HG03159 (cell line): ENCODE results near the gene IL17RB.

ENCODE experiments used
- ATAC-seq: cut with Tn5 transposase; IDR thresholded peaks from one replicate; pipeline ENCODE4 v1.9.1; 2021; ENCODE audit warnings: mild to moderate bottlenecking, moderate library complexity; ENCODE audit not compliant: unreplicated experiment

The IL17RB gene

GRCh38 chr3:53811143-53811927, 35.0 kb upstream of the IL17RB start:
- no peak for ATAC-seq

GRCh38 chr3:53812434-53812833, 33.9 kb upstream of the IL17RB start:
- ATAC-seq, result no peak

- ATAC-seq, result no peak
Observed at GRCh38 chr3:53813229-53813628, 33.1 kb upstream of the IL17RB start.

DNA sequence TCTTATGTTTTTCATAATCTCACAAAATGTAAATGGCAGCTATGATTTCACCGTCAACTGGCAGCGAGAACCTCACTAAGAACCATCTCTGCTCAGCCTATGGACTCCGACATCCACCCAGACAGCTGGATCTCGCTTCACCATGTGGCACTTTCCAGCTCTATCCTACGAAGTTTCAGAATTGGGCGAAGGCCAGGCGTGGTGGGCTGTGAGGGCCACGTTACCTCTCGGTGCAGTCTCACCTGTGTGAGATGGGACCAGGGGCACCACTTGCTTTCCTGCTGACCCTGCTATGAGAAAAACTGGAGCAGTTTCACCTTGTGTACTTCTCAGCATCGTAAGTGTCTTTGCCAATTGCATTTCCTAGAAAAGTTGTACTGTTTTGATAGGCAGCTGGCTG, 32.5 kb upstream of the IL17RB start:
- no peak for ATAC-seq

DNA sequence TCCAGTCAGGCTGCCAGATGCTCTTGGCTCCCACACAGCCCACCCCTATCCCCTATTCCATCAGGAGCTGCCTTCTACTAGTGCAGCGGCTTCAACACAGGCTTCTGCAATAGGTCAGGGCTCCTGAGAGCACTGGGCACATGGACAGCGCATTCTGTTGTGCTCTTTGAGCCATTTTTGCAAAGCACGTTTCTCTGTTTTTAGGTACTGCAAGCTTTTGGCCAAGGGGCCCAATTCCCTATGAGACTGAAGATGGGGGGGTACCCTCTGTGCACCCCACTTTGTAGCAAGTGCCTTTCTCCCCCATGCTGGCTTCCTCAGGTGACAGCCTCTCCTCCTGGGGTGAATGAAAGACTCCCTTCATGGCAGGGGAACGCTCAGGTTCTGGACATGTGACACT, 31.3 kb upstream of the IL17RB start:
- no peak for ATAC-seq

GRCh38 chr3:53815651-53816050, 30.7 kb upstream of the IL17RB start:
- ATAC-seq, result no peak

DNA sequence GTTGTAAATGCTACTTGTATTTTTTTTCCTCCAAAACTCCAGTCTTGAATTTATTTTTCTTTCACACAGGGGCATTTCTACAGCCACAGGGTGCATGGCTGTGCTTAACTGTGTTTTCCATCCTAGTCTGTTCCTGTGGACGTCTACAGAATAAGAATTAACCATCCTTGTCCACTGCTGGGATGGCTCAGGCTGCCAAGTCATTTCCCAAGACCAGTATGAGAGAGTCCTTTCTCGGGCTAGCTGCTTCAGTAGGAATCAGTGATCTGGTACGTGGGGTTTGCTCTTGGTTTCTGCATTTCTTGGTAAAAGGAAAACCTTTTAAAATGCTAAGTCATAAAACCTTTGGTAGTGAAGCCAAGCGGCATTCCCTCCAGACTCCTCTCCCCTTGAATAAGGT, 29.9 kb upstream of the IL17RB start:
- ATAC-seq, result no peak

DNA sequence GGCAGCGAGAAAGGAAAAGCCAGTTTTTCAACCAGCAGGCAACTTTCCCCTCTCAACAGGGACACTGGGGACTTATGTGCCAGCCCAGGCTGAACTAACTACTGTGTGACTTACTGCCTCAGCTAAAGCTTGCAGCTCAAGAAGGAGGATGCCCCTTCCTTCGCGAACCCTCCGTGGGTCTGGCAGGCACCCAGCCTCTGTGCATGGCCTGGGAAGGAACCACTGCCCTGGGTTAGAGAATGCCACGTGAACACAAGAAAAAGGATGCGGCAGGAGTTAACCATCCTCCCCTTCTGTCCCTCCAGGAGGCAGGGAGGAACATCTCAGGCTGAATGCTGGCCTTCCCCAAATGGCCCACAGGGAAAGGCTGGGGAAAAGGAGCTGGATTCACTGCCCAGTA, 29.2 kb upstream of the IL17RB start:
- ATAC-seq, result no peak

GRCh38 chr3:53817809-53818208, 28.6 kb upstream of the IL17RB start:
- no peak for ATAC-seq

GRCh38 chr3:53818221-53819162, 27.9 kb upstream of the IL17RB start:
- ATAC-seq, result no peak

DNA sequence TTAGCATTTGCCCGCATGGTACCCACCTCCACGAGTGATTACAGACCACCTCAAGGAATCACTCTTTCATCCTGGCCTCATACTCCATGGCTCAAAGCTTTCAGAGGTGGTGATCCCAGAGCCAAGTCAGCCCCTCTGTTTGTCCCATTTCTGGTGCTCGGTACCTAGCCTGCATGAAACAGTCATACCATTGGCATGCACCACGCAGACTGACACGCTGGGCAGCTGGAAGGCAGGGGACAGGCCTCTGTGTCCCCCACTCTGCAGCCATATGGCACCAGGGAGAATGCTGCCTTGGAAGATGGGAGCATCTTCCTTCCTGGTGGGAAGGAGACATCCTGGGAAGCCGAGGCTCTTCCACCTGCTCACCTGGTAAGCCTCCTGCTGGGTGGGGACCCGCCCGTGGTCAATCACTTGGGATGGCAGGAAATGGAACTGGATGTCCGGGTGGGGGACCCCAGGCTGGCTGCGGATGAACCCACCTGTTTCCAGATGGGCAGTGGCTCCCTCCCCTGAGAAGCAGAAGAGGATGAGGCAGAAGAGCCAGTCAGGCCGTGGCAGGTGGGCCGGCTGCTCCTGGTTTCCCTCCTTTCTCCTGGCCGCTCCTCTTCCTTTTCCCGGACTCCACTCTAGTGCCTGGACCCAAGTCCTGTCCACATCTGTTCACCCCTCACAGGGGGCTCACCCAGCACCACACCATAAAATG, 27.1 kb upstream of the IL17RB start:
- ATAC-seq, result no peak

GRCh38 chr3:53820084-53820483, 26.3 kb upstream of the IL17RB start:
- ATAC-seq, result no peak

DNA sequence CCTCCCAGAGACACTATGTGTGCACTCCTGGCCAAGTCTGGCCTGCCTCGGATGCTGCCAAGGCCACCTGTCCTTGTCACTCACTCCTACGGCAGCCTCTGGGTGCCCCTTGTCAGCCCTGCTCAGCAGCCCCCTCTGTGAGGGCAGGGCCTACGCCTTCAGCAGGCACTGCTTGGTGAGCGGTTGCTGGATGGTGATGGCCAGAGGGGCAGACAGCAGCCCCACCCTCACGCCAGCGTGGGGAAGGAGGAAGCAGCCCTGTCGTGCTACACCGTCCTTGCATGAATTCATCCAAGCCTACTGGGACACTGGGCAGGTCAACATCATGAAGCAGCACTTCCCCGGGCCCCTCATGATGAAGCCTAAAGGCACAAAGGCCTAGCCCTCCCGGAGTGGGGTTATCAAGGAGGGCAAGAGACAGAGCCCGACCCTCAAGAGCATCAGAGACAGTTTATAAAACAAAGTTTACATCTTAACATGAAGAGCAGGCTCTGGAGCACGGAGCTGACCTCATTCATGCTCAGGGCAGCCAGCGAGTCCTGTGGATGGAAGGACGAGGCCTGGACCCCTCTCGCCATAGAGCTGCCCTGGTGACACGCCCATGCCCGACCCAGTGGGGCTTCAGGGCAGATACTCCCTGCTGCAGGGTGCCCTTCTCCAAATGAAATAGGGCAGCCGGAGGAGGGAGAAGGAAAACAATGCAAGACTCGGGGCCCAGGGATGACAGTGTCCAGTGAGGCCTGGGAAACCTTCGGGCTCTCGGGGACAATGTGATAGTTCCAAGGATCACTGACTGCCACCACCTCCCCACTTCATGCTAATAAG, 25.4 kb upstream of the IL17RB start:
- ATAC-seq, result no peak

DNA sequence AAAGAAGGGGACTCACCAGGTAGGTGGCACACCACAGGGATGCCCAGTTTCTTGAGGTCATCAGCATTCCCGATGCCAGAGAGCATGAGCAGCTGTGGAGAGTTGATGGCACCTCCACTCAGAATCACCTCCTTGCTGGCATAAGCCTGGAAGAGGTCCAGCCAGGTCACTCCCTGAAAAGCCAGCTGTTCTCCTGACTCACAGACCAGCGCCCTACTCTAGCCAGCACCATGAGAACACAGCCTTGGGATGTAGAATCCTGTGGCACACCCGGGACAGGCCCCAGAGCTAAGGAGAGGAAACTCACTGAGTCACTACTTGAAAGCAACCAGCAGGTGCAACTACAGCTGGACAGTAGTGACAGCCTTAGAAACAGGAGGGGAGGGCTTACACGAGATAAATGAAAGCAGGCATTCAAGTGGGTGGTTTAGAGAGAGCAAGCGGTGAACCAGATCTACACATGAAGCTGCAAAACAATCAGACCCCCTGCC, 24.7 kb upstream of the IL17RB start:
- no peak for ATAC-seq

DNA sequence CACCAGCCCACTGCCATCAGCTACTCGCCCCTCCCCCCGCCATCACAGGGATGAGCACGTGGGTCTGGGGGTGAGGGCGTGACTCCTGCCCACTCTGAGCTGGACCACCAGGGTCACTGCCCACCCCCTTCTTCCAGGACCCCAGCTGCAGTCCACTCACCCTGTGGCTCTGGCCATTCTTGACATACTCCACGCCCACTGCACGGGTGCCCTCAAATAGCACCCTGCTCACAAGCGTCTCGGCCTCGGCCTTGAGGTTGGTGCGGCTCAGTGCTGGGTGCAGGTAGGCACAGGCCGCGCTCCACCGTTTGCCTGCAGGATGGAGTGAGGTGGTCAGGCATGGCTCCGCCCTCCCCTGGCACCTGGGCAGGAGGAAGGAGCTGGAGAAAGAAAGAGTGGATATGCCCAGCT, 24.0 kb upstream of the IL17RB start:
- no peak for ATAC-seq

DNA sequence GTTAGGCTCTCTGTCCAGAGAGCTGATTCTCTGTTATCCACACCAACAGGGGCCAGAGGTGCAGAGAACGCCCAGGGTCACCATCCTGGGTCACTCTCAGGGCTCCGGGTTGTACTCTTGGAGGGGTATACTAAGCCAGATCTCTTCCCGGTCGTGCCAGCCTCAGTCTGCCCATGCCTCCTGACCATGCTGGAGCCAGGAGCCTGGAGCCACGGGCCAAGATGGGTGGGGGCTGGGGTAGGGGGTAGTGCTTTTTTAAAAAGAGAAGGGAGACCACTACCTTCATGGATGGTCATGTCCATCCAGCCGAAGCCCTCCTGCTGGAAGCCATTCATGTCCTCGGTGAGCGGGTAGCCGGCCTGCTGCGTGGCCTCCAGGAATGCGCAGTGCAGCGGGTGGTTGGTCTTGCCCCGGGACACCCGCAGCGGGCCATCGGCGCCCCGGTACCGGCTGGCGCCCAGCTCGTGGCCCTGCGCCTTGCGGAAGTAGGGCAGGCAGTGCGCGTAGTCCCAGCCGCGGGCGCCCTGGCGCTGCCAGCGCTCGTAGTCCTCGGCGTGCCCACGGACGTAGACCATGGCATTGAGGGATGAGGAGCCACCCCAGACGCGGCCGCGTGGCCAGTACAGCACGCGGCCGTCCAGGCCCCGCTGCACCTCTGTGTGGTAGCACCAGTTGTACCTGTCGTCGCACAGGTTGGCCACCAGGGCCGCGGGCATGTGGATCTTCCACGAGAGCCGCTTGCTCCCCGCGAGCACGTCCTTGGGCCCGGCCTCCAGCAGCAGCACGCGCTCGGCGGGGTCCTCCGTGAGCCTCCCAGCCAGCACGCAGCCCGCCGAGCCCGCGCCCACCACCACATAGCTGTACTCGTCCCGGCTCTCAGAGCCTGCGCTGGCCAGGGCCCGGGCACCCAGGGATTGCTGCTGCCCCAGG, 23.1 kb upstream of the IL17RB start:
- ATAC-seq, result no peak

DNA sequence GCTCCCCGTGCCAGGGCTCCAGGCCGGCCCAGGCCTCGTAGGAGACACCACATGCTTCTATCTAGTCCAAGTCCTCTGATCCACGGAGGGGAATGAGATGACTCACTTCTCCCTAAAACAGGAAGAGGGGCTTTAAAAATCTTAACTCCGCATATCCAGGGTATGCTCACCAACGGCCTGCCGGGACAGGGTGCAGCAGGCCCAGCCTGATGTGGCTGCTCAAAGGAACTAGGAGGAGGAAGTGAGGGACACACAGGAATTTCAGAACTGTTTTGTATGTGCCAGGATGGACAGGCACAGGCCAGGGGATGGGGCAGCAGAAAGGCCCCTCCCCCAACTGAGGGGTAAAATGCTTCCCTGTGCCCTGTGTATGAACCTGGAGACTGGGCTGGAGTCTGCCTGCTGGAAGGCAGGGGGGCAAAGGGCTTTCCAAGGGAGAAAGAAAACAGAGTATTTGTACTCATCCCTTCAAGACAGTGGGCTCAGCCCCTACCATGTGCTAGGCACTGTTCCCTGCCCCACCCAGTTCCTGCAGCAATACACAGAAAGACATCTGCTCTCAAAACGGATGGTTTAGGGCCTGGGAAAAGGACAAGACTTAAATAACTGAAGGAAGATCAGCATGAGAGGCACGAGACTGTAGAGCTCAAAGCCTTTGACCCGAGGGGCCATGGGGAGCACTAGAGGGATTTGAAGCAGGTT, 22.3 kb upstream of the IL17RB start:
- no peak for ATAC-seq

DNA sequence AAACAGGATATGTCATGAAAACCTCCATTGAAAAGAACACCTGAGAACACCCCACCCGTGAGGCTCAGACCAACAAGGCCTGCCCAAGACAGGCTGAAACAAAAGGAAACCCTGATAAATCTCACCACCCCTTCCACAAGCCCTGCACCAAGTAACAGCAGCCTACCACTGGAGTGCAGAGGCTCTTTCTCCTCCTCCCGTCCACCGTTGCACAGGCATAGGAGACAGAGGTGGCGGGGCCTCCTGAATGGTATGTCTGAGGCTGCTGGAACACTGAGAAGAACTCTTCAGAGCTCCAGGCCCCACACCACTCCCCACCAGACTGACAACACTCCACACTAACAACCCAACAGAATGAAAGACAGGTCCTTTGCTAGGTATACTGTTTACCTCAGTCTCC, 21.6 kb upstream of the IL17RB start:
- no peak for ATAC-seq

GRCh38 chr3:53826048-53826447, 20.3 kb upstream of the IL17RB start:
- ATAC-seq, result no peak
